Measurements from ENCODE around the gene HSD17B8. TPM values are rescaled to one million over a fixed set of nuclear protein-coding genes. Genes with fewer than 3 reads are reported as not detected.

Gene HSD17B8
- total RNA-seq, 1 experiment from 2014 or later, result 22.0 TPM

DNA sequence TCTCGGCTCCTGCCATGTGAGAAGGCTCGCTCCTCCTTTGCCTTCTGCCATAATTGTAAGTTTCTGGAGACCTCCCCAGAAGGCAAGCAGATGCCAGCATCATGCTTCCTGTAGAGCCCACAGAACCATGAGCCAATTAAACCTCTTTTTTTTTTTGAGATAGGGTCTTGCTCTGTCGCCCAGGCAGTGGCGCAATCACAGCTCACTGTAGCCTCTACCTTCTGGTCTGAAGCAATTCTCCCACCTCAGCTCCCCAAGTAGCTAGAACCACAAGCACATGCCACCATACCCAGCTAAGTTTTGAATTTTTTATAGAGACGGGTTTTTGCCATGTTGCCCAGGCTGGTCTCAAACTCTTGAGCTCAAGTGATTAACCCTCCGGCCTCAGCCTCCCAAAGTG lies 32.4 kb downstream of the HSD17B8 start:
- no peak for ATAC-seq

GRCh38 chr6:33237741-33238140 lies 33.3 kb downstream of the HSD17B8 start:
- no peaks in the 10 kb centered on the region for H4K20me1 ChIP-seq (ENCODE audit: insufficient read depth)
- no TSS peak for BruUV-seq (replicated peaks)
- H3K9me3 ChIP-seq (ENCODE audit: control insufficient read depth in 1 of 2, insufficient read depth in 1 of 2, low read depth in 1 of 2, low read length in 2 of 2), result no peaks in the 10 kb centered on the region
- POLR2A ChIA-PET, result no interaction called here
- no peak overlapping the region for H3K9ac ChIP-seq (ENCODE audit: low read length)
- no peak overlapping the region for H3K27ac ChIP-seq (ENCODE audit: low read depth, low read length)
- intact Hi-C loops (cut with micrococcal nuclease), result no loop called here
- CTCF ChIA-PET, result interaction anchor here (1.1 to 1.6 kb wide), 2 partner anchors 9 to 11 kb away, joined by 3 to 5 read pairs; no protein-coding TSS in a partner anchor
- H3K4me1 ChIP-seq (ENCODE audit: control insufficient read depth in 1 of 2, insufficient read depth in 2 of 2, low read length in 2 of 2), result no peaks in the 10 kb centered on the region
- TF ChIP-seq ATF3 (IDR thresholded peaks at IDR 0.05) (no peak), SIN3A (IDR thresholded peaks at IDR 0.05; ENCODE audit: low read depth) (no peak), CTCF (IDR thresholded peaks at IDR 0.05 in 2 of 3, conservative IDR thresholded peaks at IDR 0.05 in 1 of 3; ENCODE audit: borderline replicate concordance in 1 of 3, insufficient read depth in 1 of 3, low read depth in 2 of 3, low read length in 2 of 3) (no peak), SRF (IDR thresholded peaks at IDR 0.05; ENCODE audit: low read depth) (no peak), POLR2A (IDR thresholded peaks at IDR 0.05; ENCODE audit: borderline replicate concordance, extremely low read depth, insufficient read depth, insufficient read length) (no peak), ZNF274 (IDR thresholded peaks at IDR 0.05; ENCODE audit: low read depth, low read length) (no peak), CBX3 (IDR thresholded peaks at IDR 0.05; ENCODE audit: low read depth) (no peak), TCF7L2 (IDR thresholded peaks at IDR 0.05; ENCODE audit: borderline replicate concordance, extremely low read depth, insufficient read depth, insufficient read length) (no peak), EZH2phosphoT487 (IDR thresholded peaks at IDR 0.05; ENCODE audit: borderline replicate concordance) (no peak), EGR1 (IDR thresholded peaks at IDR 0.05; ENCODE audit: low read depth) (no peak), YY1 (IDR thresholded peaks at IDR 0.05; ENCODE audit: extremely low read depth, insufficient replicate concordance, low read depth, low read length) (no peak), FOSL1 (IDR thresholded peaks at IDR 0.05; ENCODE audit: low read depth) (no peak)
- no peak overlapping the region for H3K4me3 ChIP-seq (replicated peaks in 1 of 2; ENCODE audit: low read depth in 1 of 2, low read length in 2 of 2)
- no peak overlapping the region for H2AFZ ChIP-seq (ENCODE audit: low read depth, low read length, poor library complexity, severe bottlenecking)
- ATAC-seq, result no peak
- H3K79me2 ChIP-seq (ENCODE audit: insufficient read depth, low read length), result no peaks in the 10 kb centered on the region
- no peak for DNase-seq (ENCODE audit: low read depth, low spot score)
- H3K9me2 ChIP-seq (ENCODE audit: insufficient read depth), result no peaks in the 10 kb centered on the region
- RAD21 ChIA-PET (ENCODE audit: low non-redundant PET in 1 of 2, low total read pairs in 2 of 2, uncharacterized antibody in 2 of 2, unreplicated experiment in 2 of 2), result no interaction called here
- no peak overlapping the region for H3K4me2 ChIP-seq (ENCODE audit: low read length)
- H3K36me3 ChIP-seq (ENCODE audit: control insufficient read depth in 1 of 2, insufficient read depth in 2 of 2, low read length in 2 of 2), result no peaks in the 10 kb centered on the region
- H3K27me3 ChIP-seq (ENCODE audit: insufficient read depth, low read length), result no peaks in the 10 kb centered on the region; the same call in 1 of the 2 replicates

More for the DNA sequence above, 32.4 kb downstream of the HSD17B8 start:
- DNase-seq (ENCODE audit: low read depth, low spot score), result no peak
- intact Hi-C loops (cut with micrococcal nuclease), result no loop called here
- Histone ChIP-seq H3K9me2 (ENCODE audit: insufficient read depth) (no peaks in the 10 kb centered on the region), H3K4me1 (ENCODE audit: control insufficient read depth in 1 of 2, insufficient read depth in 2 of 2, low read length in 2 of 2) (no peaks in the 10 kb centered on the region), H3K36me3 (ENCODE audit: control insufficient read depth in 1 of 2, insufficient read depth in 2 of 2, low read length in 2 of 2) (no peaks in the 10 kb centered on the region), H3K9ac (ENCODE audit: low read length) (no peak overlapping the region), H3K9me3 (ENCODE audit: control insufficient read depth in 1 of 2, insufficient read depth in 1 of 2, low read depth in 1 of 2, low read length in 2 of 2) (no peaks in the 10 kb centered on the region), H4K20me1 (ENCODE audit: insufficient read depth) (no peaks in the 10 kb centered on the region), H3K27me3 (ENCODE audit: insufficient read depth, low read length) (no peaks in the 10 kb centered on the region; the same call in 1 of the 2 replicates), H3K27ac (ENCODE audit: low read depth, low read length) (no peak overlapping the region), H3K79me2 (ENCODE audit: insufficient read depth, low read length) (no peaks in the 10 kb centered on the region), H3K4me2 (ENCODE audit: low read length) (no peak overlapping the region), H2AFZ (ENCODE audit: low read depth, low read length, poor library complexity, severe bottlenecking) (no peak overlapping the region), H3K4me3 (replicated peaks in 1 of 2; ENCODE audit: low read depth in 1 of 2, low read length in 2 of 2) (no peak overlapping the region)
- POLR2A ChIA-PET, result no interaction called here
- CTCF ChIA-PET, result no interaction called here
- no TSS peak for BruUV-seq (replicated peaks)
- RAD21 ChIA-PET (ENCODE audit: low non-redundant PET in 1 of 2, low total read pairs in 2 of 2, uncharacterized antibody in 2 of 2, unreplicated experiment in 2 of 2), result no interaction called here
- TF ChIP-seq ATF3 (IDR thresholded peaks at IDR 0.05), result no peak
- no peak for TF ChIP-seq POLR2AphosphoS5 (IDR thresholded peaks at IDR 0.05; ENCODE audit: low read depth, low read length)

Data from HCT116 (cell line).